HL-60 (cell line): Measurements from ENCODE around the gene ANKRD11.

Experiments
- DNase-seq, 2 experiments: peaks; one replicate each; pipeline ENCODE4 v3.0.0-alpha.2; 2010 to 2020; ENCODE audit warnings: low read depth in 1 of 2, low spot score in 1 of 2
- H3K27ac ChIP-seq: fragments of 250-450 bp; sonication (Bioruptor Pico); replicated peaks from 2 replicates; pipeline ENCODE4 v1.5.1; 2020; ENCODE audit warnings: mild to moderate bottlenecking, moderate library complexity
- H3K27me3 ChIP-seq: fragments of 250-450 bp; sonication (Bioruptor Pico); 2 replicates; pipeline ENCODE4 v1.5.1; 2021; ENCODE audit warnings: mild to moderate bottlenecking, moderate library complexity; ENCODE audit not compliant: insufficient read depth, poor library complexity, severe bottlenecking
- H3K4me3 ChIP-seq: replicated peaks from 2 replicates; pipeline ENCODE4 v1.5.1; 2011; ENCODE audit warnings: mild to moderate bottlenecking, control low read depth, low read length; ENCODE audit not compliant: insufficient read depth
- CTCF ChIP-seq: IDR thresholded peaks from one replicate; pipeline ENCODE4 v1.5.1; 2011; ENCODE audit warnings: low read length, control low read depth, inconsistent platforms; ENCODE audit not compliant: insufficient read depth
- GABPA ChIP-seq: IDR thresholded peaks from 2 replicates; pipeline ENCODE4 v1.6.1; 2012; ENCODE audit warnings: low read depth
- POLR2AphosphoS5 ChIP-seq: IDR thresholded peaks from 2 replicates; pipeline ENCODE4 v1.6.1; 2012; ENCODE audit warnings: low read depth
- REST ChIP-seq: IDR thresholded peaks from 2 replicates; pipeline ENCODE4 v1.6.1; 2012; ENCODE audit warnings: low read depth; ENCODE audit not compliant: insufficient replicate concordance
- SPI1 ChIP-seq: IDR thresholded peaks from 2 replicates; pipeline ENCODE4 v1.6.1; 2012; ENCODE audit warnings: low read depth, mild to moderate bottlenecking, borderline replicate concordance

Gene ANKRD11

GRCh38 chr16:89476811-89477261 lies 13.5 kb downstream of the ANKRD11 start:
- Histone ChIP-seq H3K4me3 (no peak overlapping the region), H3K27me3 (no peaks in the 10 kb centered on the region), H3K27ac (no peak overlapping the region)
- no peak for DNase-seq
- TF ChIP-seq GABPA (no peak), SPI1 (peak; percentile 79)

- DNase-seq, result no peak
Observed at GRCh38 chr16:89476379-89476778, 14.0 kb downstream of the ANKRD11 start.

GRCh38 chr16:89475144-89475543 lies 15.2 kb downstream of the ANKRD11 start:
- TF ChIP-seq POLR2AphosphoS5 (no peak), SPI1 (no peak), CTCF (no peak), GABPA (no peak), REST (no peak)
- Histone ChIP-seq H3K4me3 (no peak overlapping the region), H3K27me3 (no peaks in the 10 kb centered on the region), H3K27ac (no peak overlapping the region)
- DNase-seq, result no peak

More at GRCh38 chr16:89476379-89476778, 14.0 kb downstream of the ANKRD11 start:
- H3K27me3 ChIP-seq, result no peaks in the 10 kb centered on the region
- H3K27ac ChIP-seq, result no peak overlapping the region
- TF ChIP-seq SPI1, result no peak
- TF ChIP-seq CTCF, result no peak
- TF ChIP-seq POLR2AphosphoS5, result no peak
- TF ChIP-seq REST, result no peak
- TF ChIP-seq GABPA, result no peak
- no peak overlapping the region for H3K4me3 ChIP-seq

GRCh38 chr16:89473791-89474414 lies 16.5 kb downstream of the ANKRD11 start:
- H3K27ac ChIP-seq, result no peak overlapping the region
- no peaks in the 10 kb centered on the region for H3K27me3 ChIP-seq
- TF ChIP-seq SPI1 (no peak), CTCF (no peak), POLR2AphosphoS5 (no peak)
- H3K4me3 ChIP-seq, result no peak overlapping the region
- peak in 1 of 2 experiments; percentile 20 for DNase-seq
